ENCODE measurements around the gene PCNT. TPM values are rescaled to one million over a fixed set of nuclear protein-coding genes. Genes with fewer than 3 reads are reported as not detected.
A peak's percentile ranks its signal among the peaks of the same experiment; 100 is the strongest.
"Not testable (repeated sequence)": the region's sequence is repeated elsewhere in the genome, so short reads cannot be mapped to it uniquely, and the experiment has no call there.

PCNT gene
- total RNA-seq, 1 donor from 2014 or later = 15.1 TPM

DNA sequence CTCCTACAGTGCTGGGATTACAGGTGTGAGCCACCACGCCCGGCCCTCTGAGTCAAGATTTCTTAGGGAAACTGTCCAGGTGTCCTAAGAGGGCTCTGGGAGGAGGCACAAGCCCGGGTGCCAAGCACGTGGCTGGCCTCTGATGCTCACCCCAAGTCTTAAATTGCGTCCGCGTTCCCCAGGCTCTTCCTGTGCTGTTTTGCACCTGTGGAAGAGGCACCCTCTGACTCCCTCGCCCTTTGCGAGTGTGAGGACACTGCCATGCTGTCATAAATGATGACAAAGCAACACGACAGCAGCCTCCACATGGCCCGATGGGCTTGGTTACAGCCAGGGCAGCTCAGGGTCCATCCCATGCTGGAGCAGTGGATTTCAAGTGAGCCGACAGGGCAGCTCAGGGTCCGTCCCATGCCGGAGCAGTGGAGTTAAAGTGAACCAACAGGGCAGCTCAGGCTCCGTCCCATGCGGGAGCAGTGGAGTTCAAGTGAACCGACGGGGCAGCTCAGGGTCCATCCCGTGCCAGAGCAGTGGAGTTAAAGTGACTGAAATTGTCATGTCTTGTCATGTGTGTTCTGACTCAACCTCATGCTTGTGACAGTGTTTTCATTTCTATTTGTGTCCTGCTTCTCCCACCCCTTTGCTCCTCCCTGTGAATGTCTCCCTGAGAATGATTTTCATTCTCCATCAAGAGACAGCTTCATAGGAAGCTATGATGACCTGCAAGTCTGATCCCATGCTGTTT lies 33.9 kb downstream of the PCNT start:
- DNase-seq (ENCODE audit: low read depth in 2 of 2) = no peak

DNA sequence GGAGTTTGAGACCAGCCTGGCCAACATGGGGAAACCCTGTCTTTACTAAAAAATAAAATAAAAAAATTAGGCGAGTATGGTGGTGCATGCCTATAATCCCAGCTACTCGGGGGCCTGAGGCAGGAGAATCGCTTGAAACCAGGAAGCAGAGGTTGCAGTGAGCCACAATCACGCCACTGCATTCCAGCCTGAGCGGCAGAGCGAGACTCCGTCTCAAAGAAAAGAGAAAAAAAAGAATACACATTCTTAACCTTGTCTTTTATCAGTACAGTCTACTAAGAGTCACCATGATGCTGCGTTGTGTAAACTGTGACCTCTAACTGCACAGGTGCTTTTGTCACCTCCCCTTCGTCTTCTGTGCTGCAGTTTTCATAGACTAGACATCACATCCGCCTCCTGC lies 37.2 kb downstream of the PCNT start:
- DNase-seq (ENCODE audit: low read depth in 2 of 2) = no peak

DNA sequence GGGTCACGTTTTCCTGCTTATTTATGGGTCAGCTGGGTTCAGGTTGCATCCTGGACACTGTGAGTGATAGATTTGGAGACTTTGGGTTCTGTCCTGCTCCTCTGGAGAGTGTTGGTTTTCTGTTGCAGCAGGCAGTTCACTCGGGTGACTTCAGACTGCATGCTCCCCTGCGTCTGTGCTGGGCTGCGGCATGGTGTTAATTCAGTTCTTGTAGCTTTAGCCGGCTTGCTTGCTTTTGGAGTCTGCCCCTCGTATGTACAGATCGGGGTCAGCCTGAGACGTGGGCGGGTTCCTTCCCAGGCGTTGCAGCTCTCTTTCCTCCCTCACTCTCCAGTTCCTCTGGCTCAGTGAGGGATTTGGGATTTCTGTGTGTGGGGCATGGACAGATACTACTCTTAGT lies 38.0 kb downstream of the PCNT start:
- no peak for DNase-seq (ENCODE audit: low read depth in 2 of 2)

DNA sequence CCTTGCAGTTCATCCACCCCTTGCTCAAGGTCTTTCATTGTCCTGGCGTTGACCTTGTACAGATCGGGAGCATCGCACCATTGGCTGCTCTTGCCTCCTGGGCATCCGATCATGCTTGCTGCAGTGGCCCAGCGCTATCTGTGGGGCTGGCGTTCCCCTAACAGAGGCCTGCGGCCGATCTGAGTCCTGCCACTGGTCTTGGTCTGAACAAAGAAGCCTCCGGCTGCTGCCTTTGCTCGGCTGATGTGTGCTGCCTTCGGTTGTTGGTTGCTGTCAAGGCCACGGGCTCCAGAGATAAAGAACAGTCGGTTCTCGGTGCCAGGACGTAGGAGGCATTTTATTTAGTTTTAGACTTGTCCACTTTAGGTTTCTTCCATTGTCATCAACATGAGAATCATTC lies 39.0 kb downstream of the PCNT start:
- no peak for DNase-seq (ENCODE audit: low read depth in 2 of 2)

DNA sequence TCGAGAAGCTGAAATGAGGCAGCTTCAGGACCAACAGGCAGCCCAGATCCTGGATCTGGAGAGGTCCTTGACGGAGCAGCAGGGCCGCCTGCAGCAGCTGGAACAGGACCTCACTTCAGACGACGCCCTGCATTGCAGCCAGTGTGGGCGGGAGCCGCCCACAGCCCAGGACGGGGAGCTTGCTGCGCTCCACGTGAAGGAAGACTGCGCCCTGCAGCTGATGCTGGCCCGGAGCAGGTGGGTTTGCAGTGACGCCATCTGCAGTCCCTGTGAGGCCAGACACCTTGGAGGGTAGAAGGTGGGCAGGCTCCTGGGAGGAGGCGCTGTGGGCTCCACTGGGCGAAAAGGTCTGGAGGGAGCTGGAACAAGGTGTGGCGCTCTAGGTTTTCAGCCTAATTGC lies 39.7 kb downstream of the PCNT start:
- no peak for DNase-seq (ENCODE audit: low read depth in 2 of 2)

DNA sequence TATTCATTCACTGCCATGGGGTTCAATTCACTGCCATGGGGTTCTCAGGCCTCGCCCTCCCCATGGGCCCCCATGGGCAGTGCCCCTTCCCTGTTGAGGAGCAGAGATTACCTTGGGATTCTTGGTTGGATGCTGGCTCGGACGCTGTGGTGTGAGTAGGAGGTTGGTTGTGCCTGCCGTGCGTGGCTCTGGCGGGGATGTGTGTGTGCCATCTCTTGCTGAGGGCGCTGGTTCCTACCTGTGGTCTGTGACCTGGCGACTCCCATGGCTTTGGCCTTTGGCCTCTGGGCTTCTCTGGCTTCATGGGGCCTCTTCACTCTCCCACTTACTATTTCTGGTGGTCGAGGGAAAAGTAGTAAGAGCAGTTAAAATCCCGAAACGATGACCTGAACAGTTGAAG lies 42.1 kb downstream of the PCNT start:
- no peak for DNase-seq (ENCODE audit: low read depth in 2 of 2)

DNA sequence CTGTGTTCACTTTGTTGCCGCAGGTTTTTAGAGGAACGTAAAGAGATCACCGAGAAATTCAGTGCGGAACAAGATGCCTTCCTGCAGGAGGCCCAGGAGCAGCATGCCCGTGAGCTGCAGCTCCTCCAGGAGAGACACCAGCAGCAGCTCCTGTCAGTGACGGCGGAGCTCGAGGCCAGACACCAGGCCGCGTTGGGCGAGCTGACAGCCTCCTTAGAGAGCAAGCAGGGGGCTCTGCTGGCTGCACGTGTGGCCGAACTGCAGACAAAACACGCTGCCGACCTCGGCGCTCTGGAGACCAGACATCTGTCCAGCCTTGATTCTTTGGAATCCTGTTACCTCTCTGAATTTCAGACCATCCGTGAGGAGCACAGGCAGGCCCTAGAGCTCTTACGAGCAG lies 42.6 kb downstream of the PCNT start:
- no peak for DNase-seq (ENCODE audit: low read depth in 2 of 2)

DNA sequence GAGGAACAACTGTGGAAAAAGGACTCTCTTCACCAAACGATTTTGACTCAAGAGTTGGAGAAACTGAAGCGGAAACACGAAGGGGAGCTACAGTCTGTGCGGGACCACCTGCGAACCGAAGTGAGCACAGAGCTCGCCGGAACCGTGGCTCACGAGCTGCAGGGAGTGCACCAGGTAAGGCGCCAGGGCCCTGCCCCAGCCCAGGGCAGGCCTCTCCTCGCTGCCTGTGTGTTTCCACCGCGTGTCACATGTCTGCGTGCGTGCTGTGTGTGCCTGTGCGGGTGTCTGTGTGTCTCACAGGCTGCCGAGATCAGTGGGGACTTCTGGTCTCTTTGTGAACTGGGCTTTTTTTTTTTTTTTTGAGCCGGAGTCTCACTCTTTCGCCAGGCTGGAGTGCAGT lies 43.0 kb downstream of the PCNT start:
- DNase-seq (ENCODE audit: low read depth in 2 of 2) = no peak

DNA sequence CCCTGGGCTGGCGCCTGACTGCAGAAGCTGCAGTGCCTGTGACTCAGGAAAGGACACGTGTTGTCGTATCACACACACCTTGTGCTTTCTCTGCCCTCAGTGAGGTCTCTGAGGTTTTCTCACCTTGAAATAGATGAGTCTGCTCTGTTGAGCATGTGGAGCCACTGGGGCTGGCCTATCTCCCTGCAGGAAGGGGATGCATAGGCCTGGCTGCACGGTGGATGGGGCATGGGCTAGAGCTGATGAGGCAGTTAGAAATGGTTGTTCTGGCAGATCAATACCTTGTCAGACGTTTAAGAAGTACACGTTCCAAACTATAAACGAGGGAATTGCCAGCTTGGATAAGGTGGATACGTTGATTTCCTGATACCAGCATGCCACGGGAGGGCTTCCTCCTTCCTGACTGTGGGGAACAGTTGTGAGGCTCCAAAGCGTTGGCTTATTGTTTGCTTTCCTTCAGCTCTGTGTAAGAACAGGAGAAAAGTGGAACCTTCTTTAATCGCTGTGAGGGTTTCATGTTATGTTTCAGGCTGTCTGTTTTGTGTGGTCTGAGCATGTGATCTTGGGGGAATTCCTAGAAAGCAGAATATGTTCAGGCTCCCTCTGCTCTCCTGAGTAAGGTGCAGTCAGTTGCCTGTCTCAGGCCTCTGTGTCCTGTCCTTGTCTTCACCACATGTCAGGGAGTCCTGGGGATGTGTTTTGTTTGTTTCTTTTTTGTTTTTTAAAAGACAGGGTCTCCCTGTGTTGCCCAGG lies 44.8 kb downstream of the PCNT start:
- DNase-seq (ENCODE audit: low read depth in 2 of 2) = peak in 1 of 2 donors; percentile 18

DNA sequence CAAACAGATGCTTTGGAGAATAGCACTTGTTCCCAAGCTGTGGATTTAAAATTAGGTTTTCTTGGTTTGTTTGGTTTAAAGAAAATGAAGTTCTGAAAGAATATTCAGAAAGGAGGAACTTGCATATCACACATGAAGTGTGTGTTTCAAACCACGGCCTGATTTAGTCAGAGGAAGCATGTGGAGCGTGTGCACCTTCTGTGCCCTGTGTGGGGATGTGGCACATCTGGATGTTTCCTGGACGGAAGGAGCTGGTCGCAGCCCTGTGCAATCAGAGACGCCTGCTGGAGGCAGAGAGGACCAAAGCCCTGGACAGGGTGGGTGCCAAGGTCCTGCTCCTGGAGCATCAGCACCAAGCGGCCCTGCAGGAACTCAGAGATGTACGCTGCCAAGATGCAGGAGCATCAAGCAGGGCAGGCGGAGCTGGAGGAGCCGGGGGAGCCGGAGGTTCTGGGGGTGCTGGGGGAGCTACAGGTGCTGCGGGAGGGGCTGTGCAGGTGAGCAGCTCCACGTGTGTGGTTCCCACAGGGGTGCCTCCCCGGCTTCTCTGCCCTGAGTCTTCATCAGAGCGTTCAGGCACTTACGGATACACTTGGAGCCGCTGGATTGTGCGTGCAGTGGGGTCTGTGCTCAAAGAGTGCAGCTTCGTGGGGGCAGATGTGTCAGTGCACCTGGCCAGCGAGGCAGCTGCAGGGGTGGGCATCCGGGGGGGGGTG lies 45.7 kb downstream of the PCNT start:
- no peak for DNase-seq (ENCODE audit: low read depth in 2 of 2)

DNA sequence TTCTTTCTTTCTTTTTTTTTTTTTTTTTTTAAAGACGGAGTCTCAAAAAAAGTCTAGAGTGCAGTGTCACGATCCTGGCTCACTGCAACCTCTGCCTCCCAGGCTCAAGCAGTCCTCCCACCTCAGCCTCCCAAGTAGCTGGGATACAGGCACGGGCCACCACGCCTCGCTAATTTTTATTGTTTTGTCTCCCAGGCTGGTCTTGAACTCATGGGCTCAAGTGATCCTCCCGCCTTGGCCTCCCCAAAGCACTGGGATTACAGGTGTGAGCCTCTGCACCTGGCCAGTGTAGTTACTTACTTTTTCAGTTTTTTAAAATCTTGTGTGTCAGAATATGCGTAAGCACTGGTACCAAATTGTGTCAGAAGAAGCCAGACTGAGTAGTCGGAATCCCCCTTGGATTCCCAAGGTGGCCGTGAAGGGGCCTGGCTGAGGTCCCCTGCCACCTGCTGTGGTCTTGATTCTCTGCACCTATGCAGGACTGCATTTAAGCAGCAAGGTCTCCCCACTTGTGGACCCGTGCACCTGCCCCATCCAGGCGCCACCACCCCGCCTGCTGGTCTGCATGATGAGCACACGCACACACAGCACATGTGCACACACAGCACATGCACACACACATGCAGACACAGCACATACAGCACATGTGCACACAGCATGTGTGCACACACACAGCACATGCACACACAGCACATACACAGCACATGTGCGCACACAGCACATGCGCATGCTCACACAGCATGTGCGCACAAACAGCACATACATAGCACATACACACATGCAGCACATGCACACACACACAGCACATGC lies 47.5 kb downstream of the PCNT start:
- no peak for DNase-seq (ENCODE audit: low read depth in 2 of 2)

DNA sequence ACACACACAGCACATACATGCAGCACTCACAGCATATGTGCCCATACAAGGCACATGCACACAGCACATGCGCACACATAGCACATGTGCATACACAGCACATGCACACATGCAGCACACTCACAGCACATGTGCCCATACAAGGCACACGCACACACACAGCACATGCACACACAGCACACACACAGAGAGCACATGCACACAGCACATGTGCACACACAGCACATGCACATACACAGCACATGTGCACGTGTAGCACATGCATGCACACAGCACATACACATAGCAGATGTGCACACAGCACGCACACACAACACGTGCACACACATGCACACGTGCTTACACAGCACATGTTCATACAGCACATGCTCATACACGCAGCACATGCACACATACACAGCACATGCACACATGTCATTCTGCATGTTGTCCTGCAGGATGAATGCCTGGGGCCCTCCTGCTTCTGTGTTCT lies 48.1 kb downstream of the PCNT start:
- no peak for DNase-seq (ENCODE audit: low read depth in 2 of 2)

DNA sequence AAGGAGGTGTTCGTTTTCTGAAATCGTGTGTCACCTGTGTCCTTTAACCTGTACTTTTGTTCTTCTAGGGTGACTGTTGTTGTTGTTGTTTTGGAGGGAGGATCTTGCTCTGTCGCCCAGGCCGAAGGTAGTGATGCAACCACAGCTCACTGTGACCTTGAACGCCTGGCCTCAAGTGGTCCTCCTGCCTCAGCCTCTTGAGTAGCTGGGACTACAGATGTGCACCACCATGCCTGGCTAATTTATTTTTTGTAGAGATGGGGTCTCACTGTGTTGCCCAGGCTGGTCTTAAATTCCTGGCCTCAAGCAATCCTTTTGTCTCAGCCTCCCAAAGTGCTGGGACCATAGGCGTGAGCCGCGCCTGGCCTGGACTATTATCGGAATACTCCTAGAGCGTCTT lies 49.0 kb downstream of the PCNT start:
- DNase-seq (ENCODE audit: low read depth in 2 of 2) = not testable (repeated sequence)

DNA sequence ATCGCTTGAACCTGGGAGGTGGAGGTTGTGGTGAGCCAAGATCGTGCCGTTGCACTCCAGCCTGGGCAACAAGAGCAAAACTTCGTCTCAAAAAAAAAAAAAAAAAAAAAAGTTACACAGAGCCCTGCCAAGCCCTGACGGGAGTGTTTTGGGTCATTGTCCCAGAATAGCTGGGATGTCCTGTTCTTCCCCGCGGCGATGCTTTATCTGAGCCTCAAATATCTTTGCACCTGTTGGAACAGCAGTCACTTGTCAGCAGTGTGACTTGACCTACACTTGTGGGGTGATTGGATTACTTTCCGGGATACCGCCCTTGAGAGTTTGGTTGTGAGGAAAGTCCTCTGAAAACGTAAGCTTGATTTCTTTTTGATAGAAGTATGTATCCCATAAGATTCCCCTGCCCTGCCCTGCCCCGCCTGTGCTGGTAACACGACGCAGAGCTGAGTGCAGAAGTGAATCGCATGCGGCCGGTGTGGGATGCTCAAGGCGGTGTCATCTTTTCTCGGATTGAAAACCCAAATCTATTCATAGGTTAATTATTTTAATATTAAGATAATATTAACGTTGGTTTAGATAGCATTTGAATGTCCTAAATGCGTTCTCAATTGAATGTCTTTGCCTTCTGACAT lies 50.9 kb downstream of the PCNT start:
- DNase-seq (ENCODE audit: low read depth in 2 of 2) = no peak

DNA sequence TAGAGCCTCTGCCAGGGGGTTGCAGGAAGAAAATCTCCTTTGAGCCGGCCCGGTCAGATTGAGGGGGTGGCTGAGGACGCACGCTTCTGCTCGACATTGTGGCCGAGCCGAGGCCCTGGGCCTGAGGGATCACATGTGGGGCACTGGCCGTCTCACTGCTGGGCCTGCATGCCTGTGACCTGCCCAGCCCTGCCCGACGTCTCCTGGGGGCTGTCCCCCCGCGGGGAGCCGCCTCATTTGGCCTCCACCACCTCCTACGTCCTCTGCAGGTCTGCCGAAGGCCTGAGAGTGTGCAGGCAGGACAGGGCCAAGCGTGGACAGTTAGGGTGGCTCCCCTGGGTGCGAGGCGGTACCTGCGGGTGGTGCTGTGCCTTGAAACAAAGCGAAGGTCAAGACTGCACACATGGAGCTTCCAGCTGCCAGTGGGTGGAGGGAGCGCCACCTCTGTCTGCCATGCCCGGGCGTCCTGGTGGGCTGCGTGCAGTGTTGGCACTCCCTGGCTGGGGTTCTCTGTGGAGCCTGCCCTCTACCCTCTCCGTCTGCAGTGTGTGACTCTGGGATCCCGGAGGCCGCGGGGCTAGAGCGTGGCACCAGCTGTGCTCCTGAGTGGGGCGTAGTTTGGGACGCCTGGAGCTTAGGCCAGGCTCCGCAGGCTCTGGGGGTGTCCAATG lies 51.7 kb downstream of the PCNT start:
- DNase-seq (ENCODE audit: low read depth in 2 of 2) = no peak

DNA sequence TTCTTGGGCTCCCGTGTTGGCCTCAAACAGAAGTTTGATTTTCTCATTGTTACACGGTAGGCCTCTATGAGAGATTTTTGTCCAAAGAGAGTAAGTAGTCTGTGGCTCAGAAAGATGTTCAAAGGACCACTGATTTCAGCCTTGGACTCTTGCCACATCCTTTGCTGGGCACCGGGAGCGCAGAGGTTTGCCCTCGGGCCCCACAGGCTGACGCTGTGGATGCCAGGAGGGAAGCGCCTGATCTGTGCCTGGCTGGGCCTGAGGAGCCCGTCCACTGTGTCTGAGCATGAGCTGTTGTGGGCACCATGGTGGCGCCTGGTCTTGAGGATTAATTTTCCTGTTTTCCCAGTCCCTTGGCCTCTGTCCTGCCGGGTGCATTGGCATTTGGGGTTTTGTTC lies 52.3 kb downstream of the PCNT start:
- DNase-seq (ENCODE audit: low read depth in 2 of 2) = no peak

DNA sequence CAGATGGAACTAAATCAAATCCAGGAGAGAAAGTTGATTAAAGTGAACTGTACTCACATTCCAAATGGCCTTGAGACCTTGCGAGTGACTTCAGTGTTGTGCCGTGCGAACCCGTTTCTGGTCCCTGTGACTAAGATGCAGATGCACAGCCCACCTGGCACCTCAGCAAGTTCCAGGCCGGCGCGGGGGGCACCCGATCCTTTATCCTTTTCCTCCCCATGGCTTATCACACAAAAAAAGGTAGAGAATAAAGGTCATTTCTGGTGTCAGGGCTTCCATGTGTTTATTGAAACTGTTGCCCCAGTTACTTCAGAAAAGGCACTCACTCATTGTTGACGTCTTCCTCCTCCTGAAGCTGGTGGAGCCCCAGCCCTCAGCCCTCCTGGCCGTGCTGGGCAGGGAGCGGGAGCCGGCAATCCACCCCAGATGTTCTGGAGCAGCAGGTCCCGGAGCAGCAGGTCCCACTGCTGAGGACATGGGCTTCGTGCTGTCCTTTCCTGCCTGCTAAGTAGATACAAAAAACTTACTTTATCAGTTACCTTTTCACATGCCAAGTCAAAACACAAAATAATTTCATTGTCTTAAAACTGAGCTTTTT lies 53.0 kb downstream of the PCNT start:
- peak; percentile 20 to 69 for DNase-seq (ENCODE audit: low read depth in 2 of 2)

DNA sequence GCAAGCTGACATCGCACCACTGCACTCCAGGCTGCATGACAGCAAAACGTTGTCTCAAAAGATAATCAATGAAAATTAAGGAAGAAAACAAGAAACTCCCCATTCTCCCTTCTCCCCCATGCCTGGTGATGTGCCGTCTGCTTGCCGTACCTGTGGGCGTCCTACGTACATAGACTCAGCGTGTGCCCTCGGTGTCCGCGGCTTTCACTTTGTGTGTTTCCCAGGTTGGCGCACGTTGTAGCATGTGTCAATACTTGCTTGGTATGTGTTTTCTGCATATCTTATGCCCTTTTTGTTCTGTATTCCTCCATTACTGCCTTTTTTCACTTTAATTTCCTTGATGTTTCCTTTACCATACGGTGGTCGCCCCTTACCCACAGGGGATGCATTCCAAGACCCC lies 53.8 kb downstream of the PCNT start:
- no peak for DNase-seq (ENCODE audit: low read depth in 2 of 2)

DNA sequence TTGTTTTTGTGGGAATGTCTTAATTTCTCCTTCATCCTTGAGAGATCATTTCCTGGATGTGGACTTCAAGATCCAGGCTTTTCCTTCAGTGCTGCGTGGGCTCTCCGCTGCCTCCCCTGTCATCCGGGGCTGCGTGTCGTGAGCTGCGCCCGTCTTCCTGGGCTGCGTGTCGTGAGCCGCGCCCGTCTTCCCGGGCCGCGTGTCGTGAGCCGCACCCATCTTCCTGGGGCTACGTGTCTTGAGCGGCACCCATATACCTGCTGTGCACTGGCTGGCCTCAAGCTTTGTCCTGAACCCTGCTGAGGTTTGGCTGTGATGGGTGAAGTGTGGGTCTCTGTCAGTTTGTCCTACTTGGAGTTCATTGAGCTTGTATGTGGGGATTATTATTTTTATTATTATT lies 55.1 kb downstream of the PCNT start:
- no peak for DNase-seq (ENCODE audit: low read depth in 2 of 2)

DNA sequence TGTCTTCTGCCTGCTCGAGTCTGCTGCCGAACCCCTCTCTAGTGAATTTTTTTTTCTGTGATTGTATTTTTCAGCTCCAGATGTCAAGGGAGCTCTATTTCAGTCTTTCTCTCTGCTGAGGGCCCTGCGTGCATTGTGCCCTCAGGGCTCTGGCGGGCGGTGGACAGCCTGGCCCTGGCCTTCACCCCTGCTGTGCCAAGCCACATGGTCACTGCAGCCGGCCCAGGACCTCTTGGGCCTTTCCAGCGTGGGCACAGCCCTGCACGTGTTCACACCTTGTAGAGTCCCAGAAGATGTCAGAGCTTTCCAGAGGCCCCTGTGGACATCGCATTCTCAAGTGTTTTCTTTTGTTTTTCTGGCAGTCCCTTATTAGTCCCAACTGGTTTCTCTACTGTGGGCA lies 55.7 kb downstream of the PCNT start:
- no peak for DNase-seq (ENCODE audit: low read depth in 2 of 2)
